Measurements from ENCODE around the gene RAPGEF4. TPM values are rescaled to one million over a fixed set of nuclear protein-coding genes. Genes with fewer than 3 reads are reported as not detected.

RAPGEF4 gene
- total RNA-seq, 1 donor from 2014 or later = 8.7 TPM

DNA sequence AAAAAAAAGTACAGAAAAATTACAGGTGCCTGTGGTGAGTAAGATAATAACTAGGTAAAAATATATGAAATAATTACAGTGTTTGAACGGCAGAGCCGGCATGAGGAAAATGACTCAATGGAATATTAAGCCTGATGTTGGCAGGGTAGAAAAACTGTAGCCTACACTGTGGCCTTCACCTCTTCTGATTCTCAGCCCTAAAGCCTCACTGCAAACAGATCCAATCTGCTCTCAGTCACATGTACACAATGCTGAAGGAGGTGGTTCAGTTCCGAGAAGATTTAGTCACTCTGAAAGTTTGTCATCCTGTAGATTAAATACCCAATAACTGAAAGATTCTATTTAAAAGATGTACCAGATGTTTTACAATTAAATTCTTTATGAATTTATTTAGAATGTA is 273.1 kb downstream of the RAPGEF4 start:
- no peak for DNase-seq
- TF ChIP-seq, protein P1, sequence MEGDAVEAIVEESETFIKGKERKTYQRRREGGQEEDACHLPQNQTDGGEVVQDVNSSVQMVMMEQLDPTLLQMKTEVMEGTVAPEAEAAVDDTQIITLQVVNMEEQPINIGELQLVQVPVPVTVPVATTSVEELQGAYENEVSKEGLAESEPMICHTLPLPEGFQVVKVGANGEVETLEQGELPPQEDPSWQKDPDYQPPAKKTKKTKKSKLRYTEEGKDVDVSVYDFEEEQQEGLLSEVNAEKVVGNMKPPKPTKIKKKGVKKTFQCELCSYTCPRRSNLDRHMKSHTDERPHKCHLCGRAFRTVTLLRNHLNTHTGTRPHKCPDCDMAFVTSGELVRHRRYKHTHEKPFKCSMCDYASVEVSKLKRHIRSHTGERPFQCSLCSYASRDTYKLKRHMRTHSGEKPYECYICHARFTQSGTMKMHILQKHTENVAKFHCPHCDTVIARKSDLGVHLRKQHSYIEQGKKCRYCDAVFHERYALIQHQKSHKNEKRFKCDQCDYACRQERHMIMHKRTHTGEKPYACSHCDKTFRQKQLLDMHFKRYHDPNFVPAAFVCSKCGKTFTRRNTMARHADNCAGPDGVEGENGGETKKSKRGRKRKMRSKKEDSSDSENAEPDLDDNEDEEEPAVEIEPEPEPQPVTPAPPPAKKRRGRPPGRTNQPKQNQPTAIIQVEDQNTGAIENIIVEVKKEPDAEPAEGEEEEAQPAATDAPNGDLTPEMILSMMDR (IDR thresholded peaks at IDR 0.05; ENCODE audit: partially characterized antibody, unreplicated experiment) = no peak
- Mint-ChIP-seq H3K4me3 (ENCODE audit: unreplicated experiment) (no peak overlapping the region), H3K4me1 (ENCODE audit: low read depth, unreplicated experiment) (no peaks in the 10 kb centered on the region), H3K27ac (ENCODE audit: unreplicated experiment) (no peak overlapping the region), H3K36me3 (ENCODE audit: unreplicated experiment) (no peaks in the 10 kb centered on the region), H3K9me3 (ENCODE audit: unreplicated experiment) (no peaks in the 10 kb centered on the region), H3K27me3 (ENCODE audit: unreplicated experiment) (no peaks in the 10 kb centered on the region)

DNA sequence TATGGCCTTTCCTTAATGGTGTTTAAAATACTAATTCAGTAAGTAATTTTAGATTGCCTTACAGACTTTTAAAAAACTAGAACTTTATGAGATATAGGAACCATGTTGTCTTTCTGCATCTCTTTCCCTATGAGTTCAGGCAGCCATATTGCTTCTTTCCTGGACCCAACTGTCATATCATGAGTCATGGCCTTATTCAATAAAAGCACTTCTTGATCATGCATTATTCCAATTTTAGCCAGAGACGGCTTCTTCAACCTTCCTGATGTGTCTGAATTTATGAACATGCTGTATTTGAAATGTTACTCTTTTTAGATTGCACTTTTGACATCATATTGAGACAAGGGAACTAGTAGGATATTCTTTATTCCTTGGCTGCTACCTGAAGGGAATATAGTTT is 274.6 kb downstream of the RAPGEF4 start:
- Mint-ChIP-seq H3K9me3 (ENCODE audit: unreplicated experiment) (no peaks in the 10 kb centered on the region), H3K36me3 (ENCODE audit: unreplicated experiment) (no peaks in the 10 kb centered on the region), H3K4me1 (ENCODE audit: low read depth, unreplicated experiment) (no peaks in the 10 kb centered on the region), H3K27ac (ENCODE audit: unreplicated experiment) (no peak overlapping the region), H3K27me3 (ENCODE audit: unreplicated experiment) (no peaks in the 10 kb centered on the region), H3K4me3 (ENCODE audit: unreplicated experiment) (no peak overlapping the region)
- TF ChIP-seq, protein P1 (IDR thresholded peaks at IDR 0.05; ENCODE audit: partially characterized antibody, unreplicated experiment) = no peak
- no peak for DNase-seq

DNA sequence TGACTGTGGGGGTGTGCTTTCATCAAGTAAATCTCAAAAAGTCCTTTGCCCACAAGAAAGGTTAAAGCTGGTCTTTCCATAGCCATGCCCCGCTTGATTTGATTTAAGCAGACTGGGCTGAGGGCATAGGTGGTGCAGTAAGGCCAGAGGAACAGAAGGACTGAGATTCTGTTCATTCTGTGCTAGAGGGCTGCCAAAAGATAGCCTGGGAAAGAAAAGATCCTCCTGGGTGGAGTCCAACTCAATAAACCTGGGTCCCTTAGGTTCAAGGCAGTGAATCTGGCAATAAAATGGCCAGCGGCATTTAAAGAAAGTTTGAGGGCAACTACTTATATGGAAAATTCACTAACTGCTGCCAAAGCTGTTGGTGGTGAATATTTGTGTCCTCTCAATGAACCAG is 280.8 kb downstream of the RAPGEF4 start:
- Mint-ChIP-seq H3K27ac (ENCODE audit: unreplicated experiment) (no peak overlapping the region), H3K4me3 (ENCODE audit: unreplicated experiment) (no peak overlapping the region), H3K27me3 (ENCODE audit: unreplicated experiment) (no peaks in the 10 kb centered on the region), H3K9me3 (ENCODE audit: unreplicated experiment) (no peaks in the 10 kb centered on the region), H3K36me3 (ENCODE audit: unreplicated experiment) (no peaks in the 10 kb centered on the region), H3K4me1 (ENCODE audit: low read depth, unreplicated experiment) (no peaks in the 10 kb centered on the region)
- TF ChIP-seq, protein P1 (IDR thresholded peaks at IDR 0.05; ENCODE audit: partially characterized antibody, unreplicated experiment) = no peak
- DNase-seq = no peak

DNA sequence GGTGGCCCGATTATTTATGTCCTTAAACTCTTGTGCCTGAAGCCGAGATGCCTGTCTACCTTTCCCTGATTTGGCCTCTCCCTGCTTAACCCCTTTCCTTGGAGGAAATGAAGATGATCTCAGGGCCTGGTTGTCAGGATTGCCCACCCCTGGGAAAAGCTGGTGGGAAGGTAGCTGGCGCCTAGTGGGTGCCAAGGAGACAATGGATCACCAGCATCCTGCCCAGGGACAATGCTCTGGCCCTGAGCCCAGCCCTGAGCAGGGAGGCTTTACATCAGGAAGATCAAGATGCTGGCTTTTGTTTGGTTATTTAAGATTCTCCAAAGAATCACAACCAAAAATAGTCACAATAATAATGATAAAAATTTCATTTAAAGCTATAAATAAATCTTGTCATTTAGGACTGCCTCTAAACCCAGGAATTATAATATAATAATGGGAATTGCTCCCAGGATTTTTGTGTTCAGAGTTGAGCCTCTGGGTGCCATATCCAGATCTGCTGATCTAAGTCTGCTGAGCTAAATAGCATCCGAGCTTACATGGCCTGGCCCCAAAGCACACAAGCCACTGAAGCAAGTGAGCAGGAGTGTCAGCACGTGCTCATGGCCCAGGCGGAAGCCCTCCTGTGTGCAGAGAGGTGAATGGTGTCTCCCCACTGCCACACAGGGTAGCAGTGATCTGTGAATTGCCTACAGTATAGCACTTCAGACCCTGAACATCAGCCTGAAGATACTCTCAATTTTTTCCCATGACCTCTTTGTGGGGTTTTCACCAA is 282.2 kb downstream of the RAPGEF4 start:
- no peak overlapping the region for H3K4me3 Mint-ChIP-seq (ENCODE audit: unreplicated experiment)
- TF ChIP-seq, protein P1 (IDR thresholded peaks at IDR 0.05; ENCODE audit: partially characterized antibody, unreplicated experiment) = no peak
- no peaks in the 10 kb centered on the region for H3K27me3 Mint-ChIP-seq (ENCODE audit: unreplicated experiment)
- no peaks in the 10 kb centered on the region for H3K4me1 Mint-ChIP-seq (ENCODE audit: low read depth, unreplicated experiment)
- no peaks in the 10 kb centered on the region for H3K36me3 Mint-ChIP-seq (ENCODE audit: unreplicated experiment)
- no peaks in the 10 kb centered on the region for H3K9me3 Mint-ChIP-seq (ENCODE audit: unreplicated experiment)
- no peak overlapping the region for H3K27ac Mint-ChIP-seq (ENCODE audit: unreplicated experiment)
- DNase-seq = no peak

DNA sequence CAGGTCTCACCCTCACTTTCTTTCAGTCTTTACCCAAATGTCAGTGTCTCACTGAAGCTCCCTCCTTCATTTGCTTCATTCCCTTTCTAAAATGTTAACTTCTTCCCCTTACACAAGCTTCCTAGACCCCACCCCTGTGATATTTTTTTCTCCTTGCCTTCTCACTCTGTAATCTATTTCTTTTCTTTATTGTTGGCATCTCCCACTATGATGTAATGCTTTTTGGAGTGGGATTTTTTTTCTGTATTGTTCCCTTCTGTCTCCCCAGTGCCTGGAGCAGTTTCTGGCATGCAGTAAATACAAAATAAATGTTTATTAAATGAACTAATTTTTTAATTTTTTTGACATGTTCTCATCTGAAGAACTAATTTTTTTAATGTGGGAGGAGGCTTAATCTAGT is 284.1 kb downstream of the RAPGEF4 start:
- no peak for DNase-seq
- H3K27me3 Mint-ChIP-seq (ENCODE audit: unreplicated experiment) = no peaks in the 10 kb centered on the region
- no peaks in the 10 kb centered on the region for H3K36me3 Mint-ChIP-seq (ENCODE audit: unreplicated experiment)
- no peak overlapping the region for H3K27ac Mint-ChIP-seq (ENCODE audit: unreplicated experiment)
- no peaks in the 10 kb centered on the region for H3K4me1 Mint-ChIP-seq (ENCODE audit: low read depth, unreplicated experiment)
- TF ChIP-seq, protein P1 (IDR thresholded peaks at IDR 0.05; ENCODE audit: partially characterized antibody, unreplicated experiment) = no peak
- no peak overlapping the region for H3K4me3 Mint-ChIP-seq (ENCODE audit: unreplicated experiment)
- no peaks in the 10 kb centered on the region for H3K9me3 Mint-ChIP-seq (ENCODE audit: unreplicated experiment)

All from glutamatergic neuron (in vitro differentiated cells).